ENCODE results near the gene AGMAT. TPM values are rescaled to one million over a fixed set of nuclear protein-coding genes. Genes with fewer than 3 reads are reported as not detected.

AGMAT gene
- total and polyA plus RNA-seq, 9 of the 15 experiments (the other 6 are each of a cell fraction or from before 2014, with no cell fraction given): not detected

DNA sequence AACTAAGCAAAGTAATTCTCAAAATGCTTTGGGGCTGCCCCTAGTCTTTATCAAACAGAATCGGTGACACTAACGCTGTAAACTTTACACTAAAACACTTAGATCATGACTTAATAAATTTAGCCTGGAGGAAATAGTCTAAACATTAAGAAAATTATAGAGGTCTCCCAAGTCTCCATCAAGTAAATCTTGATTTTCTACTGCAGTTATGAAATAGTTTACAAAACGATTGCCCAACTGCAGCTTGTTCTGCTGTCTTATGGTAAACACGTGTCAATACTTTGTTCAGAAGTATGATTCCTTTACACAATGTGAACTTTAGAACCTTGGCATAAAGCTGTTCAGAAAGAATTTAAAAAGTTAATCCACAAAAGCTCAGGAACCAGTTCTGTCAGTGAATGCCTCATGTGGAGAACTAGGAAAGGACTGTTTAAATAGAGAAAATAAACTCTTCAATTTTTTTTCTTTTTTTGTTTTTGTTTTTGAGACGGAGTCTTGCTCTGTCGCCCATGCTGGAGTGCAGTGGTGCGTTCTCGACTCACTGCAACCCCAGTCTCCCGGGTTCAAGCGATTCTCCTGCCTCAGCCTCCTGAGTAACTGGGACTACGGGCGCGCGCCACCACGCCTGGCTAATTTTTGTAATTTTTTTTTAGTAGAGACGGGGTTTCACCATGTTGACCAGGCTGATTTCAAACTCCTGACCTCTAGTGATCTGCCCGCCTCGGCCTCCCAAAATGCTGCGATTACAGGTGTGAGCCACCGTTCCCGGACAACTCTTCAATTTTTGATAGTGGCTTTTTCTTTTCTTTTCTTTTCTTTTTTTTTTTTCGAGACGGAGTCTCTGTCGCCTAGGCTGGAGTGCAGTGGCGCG lies 34.0 kb upstream of the AGMAT start (continued):
- no peak for TF ChIP-seq ZNF668 (CRISPR knock-in tag; IDR thresholded peaks at IDR 0.05)
- peak; percentile 64 to 74 for TF ChIP-seq MNT (conservative IDR thresholded peaks at IDR 0.05)
- no peak for TF ChIP-seq ZNF174 (CRISPR knock-in tag; IDR thresholded peaks at IDR 0.05)
- no peak for TF ChIP-seq ZMIZ1 (IDR thresholded peaks at IDR 0.05; ENCODE audit: low read depth in 2 of 2, low read length in 2 of 2)
- TF ChIP-seq EP400 (IDR thresholded peaks at IDR 0.05): peak; percentile 48
- no peak for TF ChIP-seq ELF1 (tag; IDR thresholded peaks at IDR 0.05)
- TF ChIP-seq, protein P1, sequence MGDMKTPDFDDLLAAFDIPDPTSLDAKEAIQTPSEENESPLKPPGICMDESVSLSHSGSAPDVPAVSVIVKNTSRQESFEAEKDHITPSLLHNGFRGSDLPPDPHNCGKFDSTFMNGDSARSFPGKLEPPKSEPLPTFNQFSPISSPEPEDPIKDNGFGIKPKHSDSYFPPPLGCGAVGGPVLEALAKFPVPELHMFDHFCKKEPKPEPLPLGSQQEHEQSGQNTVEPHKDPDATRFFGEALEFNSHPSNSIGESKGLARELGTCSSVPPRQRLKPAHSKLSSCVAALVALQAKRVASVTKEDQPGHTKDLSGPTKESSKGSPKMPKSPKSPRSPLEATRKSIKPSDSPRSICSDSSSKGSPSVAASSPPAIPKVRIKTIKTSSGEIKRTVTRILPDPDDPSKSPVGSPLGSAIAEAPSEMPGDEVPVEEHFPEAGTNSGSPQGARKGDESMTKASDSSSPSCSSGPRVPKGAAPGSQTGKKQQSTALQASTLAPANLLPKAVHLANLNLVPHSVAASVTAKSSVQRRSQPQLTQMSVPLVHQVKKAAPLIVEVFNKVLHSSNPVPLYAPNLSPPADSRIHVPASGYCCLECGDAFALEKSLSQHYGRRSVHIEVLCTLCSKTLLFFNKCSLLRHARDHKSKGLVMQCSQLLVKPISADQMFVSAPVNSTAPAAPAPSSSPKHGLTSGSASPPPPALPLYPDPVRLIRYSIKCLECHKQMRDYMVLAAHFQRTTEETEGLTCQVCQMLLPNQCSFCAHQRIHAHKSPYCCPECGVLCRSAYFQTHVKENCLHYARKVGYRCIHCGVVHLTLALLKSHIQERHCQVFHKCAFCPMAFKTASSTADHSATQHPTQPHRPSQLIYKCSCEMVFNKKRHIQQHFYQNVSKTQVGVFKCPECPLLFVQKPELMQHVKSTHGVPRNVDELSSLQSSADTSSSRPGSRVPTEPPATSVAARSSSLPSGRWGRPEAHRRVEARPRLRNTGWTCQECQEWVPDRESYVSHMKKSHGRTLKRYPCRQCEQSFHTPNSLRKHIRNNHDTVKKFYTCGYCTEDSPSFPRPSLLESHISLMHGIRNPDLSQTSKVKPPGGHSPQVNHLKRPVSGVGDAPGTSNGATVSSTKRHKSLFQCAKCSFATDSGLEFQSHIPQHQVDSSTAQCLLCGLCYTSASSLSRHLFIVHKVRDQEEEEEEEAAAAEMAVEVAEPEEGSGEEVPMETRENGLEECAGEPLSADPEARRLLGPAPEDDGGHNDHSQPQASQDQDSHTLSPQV (IDR thresholded peaks at IDR 0.05): peak; percentile 80

Measured in K562 (cell line).